Neuronal stem cell (in vitro differentiated cells): Measurements from ENCODE around the gene ATP2C2.

Experiments
- DNase-seq: peaks from one replicate; pipeline ENCODE4 v3.0.0-alpha.2; 2013; ENCODE audit warnings: low spot score
- H2AFZ ChIP-seq: one replicate; pipeline ENCODE4 v1.6.1; 2013; ENCODE audit warnings: mild to moderate bottlenecking, low read length, inconsistent platforms
- H2AK5ac ChIP-seq: 2 replicates; pipeline ENCODE4 v1.6.1; 2013; ENCODE audit warnings: low read depth, mild to moderate bottlenecking, inconsistent platforms, low read length, moderate library complexity, mixed read lengths
- H2BK120ac ChIP-seq: 2 replicates; pipeline ENCODE4 v1.6.1; 2013; ENCODE audit warnings: low read depth, mild to moderate bottlenecking, inconsistent platforms, low read length, moderate library complexity, mixed read lengths
- H2BK12ac ChIP-seq: one replicate; pipeline ENCODE4 v1.6.1; 2013; ENCODE audit warnings: low read length, inconsistent platforms
- H2BK15ac ChIP-seq: 2 replicates; pipeline ENCODE4 v1.6.1; 2013; ENCODE audit warnings: mild to moderate bottlenecking, low read length, inconsistent platforms, mixed read lengths
- H2BK5ac ChIP-seq: one replicate; pipeline ENCODE4 v1.6.1; 2013; ENCODE audit warnings: inconsistent platforms, mild to moderate bottlenecking, low read length, moderate library complexity
- H3K14ac ChIP-seq: one replicate; pipeline ENCODE4 v1.6.1; 2013; ENCODE audit warnings: low read length, inconsistent platforms
- H3K18ac ChIP-seq: 2 replicates; pipeline ENCODE4 v1.6.1; 2013; ENCODE audit warnings: low read length, inconsistent platforms
- H3K23ac ChIP-seq: 2 replicates; pipeline ENCODE4 v1.6.1; 2013; ENCODE audit warnings: low read depth, mild to moderate bottlenecking, mixed read lengths, low read length, inconsistent platforms; ENCODE audit not compliant: poor library complexity
- H3K27ac ChIP-seq: replicated peaks from 3 replicates; pipeline ENCODE4 v1.5.1; 2013; ENCODE audit warnings: low read length, inconsistent platforms
- H3K27me3 ChIP-seq, 3 experiments: 2 replicates each; pipeline ENCODE4 v1.6.1; 2013; ENCODE audit warnings: low read length in 3 of 3, mild to moderate bottlenecking in 2 of 3, inconsistent platforms in 1 of 3, low read depth in 1 of 3, mixed read lengths in 1 of 3, moderate library complexity in 1 of 3; ENCODE audit not compliant: control insufficient read depth in 3 of 3, insufficient read depth in 3 of 3
- H3K36me3 ChIP-seq, 2 donors: replicated peaks in 1 of 2; 2 replicates each; pipeline ENCODE4 v1.6.1; 2013; ENCODE audit warnings: low read length in 2 of 2; ENCODE audit not compliant: control insufficient read depth in 2 of 2, insufficient read depth in 2 of 2
- H3K4ac ChIP-seq: 2 replicates; pipeline ENCODE4 v1.6.1; 2013; ENCODE audit warnings: inconsistent platforms, mild to moderate bottlenecking, low read length, moderate library complexity
- H3K4me1 ChIP-seq, 2 donors: 1 replicate in 1 of 2; 2 replicates in 1 of 2; pipeline ENCODE4 v1.6.1; 2013; ENCODE audit warnings: low read length in 2 of 2, low read depth in 1 of 2; ENCODE audit not compliant: control insufficient read depth in 2 of 2, insufficient read depth in 1 of 2
- H3K4me2 ChIP-seq: one replicate; pipeline ENCODE4 v1.6.1; 2013; ENCODE audit warnings: mild to moderate bottlenecking, low read length, inconsistent platforms; ENCODE audit not compliant: insufficient read depth, poor library complexity, severe bottlenecking
- H3K4me3 ChIP-seq, 2 donors: 2 replicates each; pipeline ENCODE4 v1.5.1; 2013; ENCODE audit warnings: low read length in 2 of 2, mild to moderate bottlenecking in 2 of 2, inconsistent platforms in 1 of 2, moderate library complexity in 1 of 2
- H3K79me1 ChIP-seq: one replicate; pipeline ENCODE4 v1.6.1; 2013; ENCODE audit warnings: low read depth, mild to moderate bottlenecking, inconsistent platforms, low read length, moderate library complexity
- H3K9ac ChIP-seq: one replicate; pipeline ENCODE4 v1.6.1; 2013; ENCODE audit warnings: mild to moderate bottlenecking, low read depth, low read length, inconsistent platforms; ENCODE audit not compliant: poor library complexity
- H3K9me3 ChIP-seq, 2 donors: replicated peaks in 1 of 2; 2 replicates each; pipeline versions ENCODE3 to v1.6.1; 2013; ENCODE audit warnings: low read length in 2 of 2, mild to moderate bottlenecking in 2 of 2, inconsistent platforms in 1 of 2, low read depth in 1 of 2, mixed read lengths in 1 of 2, moderate library complexity in 1 of 2; ENCODE audit not compliant: control insufficient read depth in 2 of 2, insufficient read depth in 1 of 2
- H4K8ac ChIP-seq: one replicate; pipeline ENCODE4 v1.6.1; 2013; ENCODE audit warnings: low read depth, mild to moderate bottlenecking, inconsistent platforms, low read length, moderate library complexity
- H4K91ac ChIP-seq: one replicate; pipeline ENCODE4 v1.6.1; 2013; ENCODE audit warnings: low read length, low read depth, mild to moderate bottlenecking, inconsistent platforms; ENCODE audit not compliant: poor library complexity
- WGBS, 2 donors: extraction: QIAGEN DNeasy Blood & Tissue Kit; methylation state at CpG; one replicate each; pipeline ENCODE4 v1.1.7; 2013; ENCODE audit warnings: missing lambda C conversion rate in 2 of 2, mixed read lengths in 1 of 2; ENCODE audit not compliant: insufficient read length in 2 of 2, insufficient replicate concordance in 1 of 2; ENCODE audit errors: extremely low coverage in 2 of 2; 5-methylcytosine and 5-hydroxymethylcytosine counted together

The ATP2C2 gene

DNA sequence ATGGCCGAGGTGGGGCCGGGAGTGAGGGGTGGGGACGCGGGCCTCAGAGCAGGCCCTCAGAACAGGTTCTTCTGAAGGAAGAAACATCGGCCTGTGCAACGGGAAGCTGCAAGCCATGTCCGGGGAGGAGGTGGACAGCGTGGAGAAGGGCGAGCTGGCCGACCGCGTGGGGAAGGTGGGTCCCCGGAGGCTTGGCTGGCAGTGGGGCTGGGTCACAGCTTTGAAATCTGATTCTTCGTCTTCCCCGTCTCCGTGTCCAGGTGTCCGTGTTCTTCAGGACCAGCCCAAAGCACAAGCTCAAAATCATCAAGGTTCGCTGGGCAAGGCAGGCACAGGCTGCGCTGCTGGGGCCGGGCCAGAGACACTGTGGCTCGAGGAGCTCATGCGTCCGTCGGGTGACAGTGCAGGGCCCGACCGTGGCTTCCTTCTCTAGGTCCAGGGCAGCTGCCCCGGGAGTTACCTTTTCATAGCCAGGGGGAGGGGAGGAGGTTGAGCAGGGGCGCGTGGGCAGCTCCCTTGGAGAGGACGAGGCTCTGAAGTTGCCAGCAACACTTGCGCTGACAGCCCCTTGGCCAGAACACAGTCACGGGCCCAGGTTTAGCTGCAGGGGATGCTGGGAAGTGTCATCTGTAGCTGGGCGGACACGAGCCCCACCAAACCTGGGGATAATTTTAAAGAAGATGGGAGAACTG is 84.9 kb downstream of the ATP2C2 start:
- Histone ChIP-seq H4K91ac (no peak overlapping the region), H2BK120ac (no peak overlapping the region), H3K4me2 (no peak overlapping the region), H3K14ac (no peak overlapping the region), H3K27me3 (no peaks in the 10 kb centered on the region), H3K4me1 (peaks cover 0 to 3% of the 10 kb centered on the region in 2 donors), H3K4me3 (no peak overlapping the region), H3K18ac (peak overlapping the region; percentile 80), H2AK5ac (peak overlapping the region; percentile 60), H3K4ac (no peak overlapping the region), H2BK12ac (no peak overlapping the region), H3K27ac (no peak overlapping the region), H3K36me3 (no peaks in the 10 kb centered on the region), H4K8ac (no peak overlapping the region), H2AFZ (no peak overlapping the region), H2BK15ac (no peak overlapping the region), H2BK5ac (peak overlapping the region; percentile 26), H3K9ac (no peak overlapping the region), H3K23ac (no peak overlapping the region), H3K79me1 (no peaks in the 10 kb centered on the region), H3K9me3 (no peaks in the 10 kb centered on the region)
- WGBS, 2 donors: no CpG with 5 or more reads among the region's 34 CpGs
- no peak for DNase-seq

DNA sequence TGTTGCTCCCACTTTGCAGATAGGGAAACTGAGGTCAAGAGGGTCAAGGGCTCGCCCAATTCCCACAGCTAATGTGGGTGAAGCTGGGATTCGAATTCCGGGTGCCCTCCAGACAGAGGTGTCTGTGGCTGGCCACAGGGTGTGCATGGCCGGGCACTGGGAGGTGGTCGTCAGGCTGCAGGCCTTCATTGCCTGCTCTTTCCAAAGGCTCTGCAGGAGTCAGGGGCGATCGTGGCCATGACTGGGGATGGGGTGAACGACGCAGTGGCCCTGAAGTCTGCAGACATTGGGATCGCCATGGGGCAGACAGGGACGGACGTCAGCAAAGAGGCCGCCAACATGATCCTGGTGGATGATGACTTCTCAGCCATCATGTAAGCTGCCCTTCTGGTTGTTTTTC is 86.3 kb downstream of the ATP2C2 start:
- H3K79me1 ChIP-seq: no peaks in the 10 kb centered on the region
- H2BK120ac ChIP-seq: no peak overlapping the region
- H3K36me3 ChIP-seq: peaks cover 0 to 3% of the 10 kb centered on the region in 2 donors
- H4K8ac ChIP-seq: no peak overlapping the region
- no peak overlapping the region for H3K4me3 ChIP-seq
- no peak overlapping the region for H3K4ac ChIP-seq
- H3K14ac ChIP-seq: no peak overlapping the region
- no peak overlapping the region for H3K9ac ChIP-seq
- no peak overlapping the region for H2AK5ac ChIP-seq
- H2AFZ ChIP-seq: no peak overlapping the region
- H3K4me2 ChIP-seq: no peak overlapping the region
- no peak overlapping the region for H2BK15ac ChIP-seq
- H3K27me3 ChIP-seq: no peaks in the 10 kb centered on the region
- no peaks in the 10 kb centered on the region for H3K4me1 ChIP-seq
- no peak for DNase-seq
- H3K27ac ChIP-seq: no peak overlapping the region
- H3K23ac ChIP-seq: no peak overlapping the region
- WGBS, 2 donors: no CpG with 5 or more reads among the region's 13 CpGs
- no peak overlapping the region for H2BK5ac ChIP-seq
- H3K18ac ChIP-seq: peak overlapping the region; percentile 11
- no peak overlapping the region for H4K91ac ChIP-seq
- H3K9me3 ChIP-seq: no peaks in the 10 kb centered on the region
- H2BK12ac ChIP-seq: no peak overlapping the region

DNA sequence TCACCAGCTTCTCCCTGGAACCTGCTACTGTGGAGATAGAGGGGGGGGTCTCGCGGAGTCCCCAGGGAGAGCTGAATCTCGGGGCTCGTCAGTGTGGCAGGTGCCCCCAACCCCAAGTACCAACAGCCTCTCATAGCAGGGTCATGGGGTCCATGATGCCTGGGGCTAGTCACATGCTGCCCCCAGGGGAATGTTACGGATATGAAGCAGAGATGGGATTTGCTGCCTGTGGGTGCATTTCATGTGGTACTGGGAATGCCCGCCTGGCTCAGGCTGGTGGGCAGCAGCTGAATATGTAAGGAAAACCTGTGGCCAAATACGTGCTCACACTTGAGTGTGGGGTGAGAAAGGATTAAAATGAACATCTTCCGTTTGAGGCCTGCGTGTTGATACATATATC is 86.7 kb downstream of the ATP2C2 start:
- no peaks in the 10 kb centered on the region for H3K9me3 ChIP-seq
- H4K8ac ChIP-seq: no peak overlapping the region
- H3K9ac ChIP-seq: no peak overlapping the region
- H3K23ac ChIP-seq: no peak overlapping the region
- H2AK5ac ChIP-seq: no peak overlapping the region
- no peak overlapping the region for H3K4me2 ChIP-seq
- no peaks in the 10 kb centered on the region for H3K79me1 ChIP-seq
- no peak overlapping the region for H3K14ac ChIP-seq
- no CpG with 5 or more reads among the region's 9 CpGs for WGBS, 2 donors
- no peak overlapping the region for H2AFZ ChIP-seq
- no peak overlapping the region for H2BK12ac ChIP-seq
- peaks cover 0 to 3% of the 10 kb centered on the region in 2 donors for H3K36me3 ChIP-seq
- H4K91ac ChIP-seq: no peak overlapping the region
- peaks cover 0 to 2% of the 10 kb centered on the region in 2 donors for H3K4me1 ChIP-seq
- H3K4me3 ChIP-seq: no peak overlapping the region
- no peak overlapping the region for H3K4ac ChIP-seq
- no peak overlapping the region for H2BK15ac ChIP-seq
- no peaks in the 10 kb centered on the region for H3K27me3 ChIP-seq
- DNase-seq: no peak
- no peak overlapping the region for H3K27ac ChIP-seq
- no peak overlapping the region for H2BK5ac ChIP-seq
- peak overlapping the region; percentile 20 for H3K18ac ChIP-seq
- H2BK120ac ChIP-seq: no peak overlapping the region

- DNase-seq: no peak
Observed at GRCh38 chr16:84458606-84459532, 90.5 kb downstream of the ATP2C2 start.

More at GRCh38 chr16:84458606-84459532, 90.5 kb downstream of the ATP2C2 start:
- H2BK15ac ChIP-seq: no peak overlapping the region
- H3K14ac ChIP-seq: peak overlapping the region; percentile 64
- no peak overlapping the region for H3K27ac ChIP-seq
- H3K27me3 ChIP-seq: no peaks in the 10 kb centered on the region
- no peak overlapping the region for H2BK5ac ChIP-seq
- H3K18ac ChIP-seq: peak overlapping the region; percentile 86
- H2AFZ ChIP-seq: no peak overlapping the region
- H3K23ac ChIP-seq: peak overlapping the region; percentile 57
- H2BK120ac ChIP-seq: no peak overlapping the region
- peaks cover 0 to 2% of the 10 kb centered on the region in 2 donors for H3K4me1 ChIP-seq
- no peak overlapping the region for H3K4ac ChIP-seq
- H4K91ac ChIP-seq: no peak overlapping the region
- H3K79me1 ChIP-seq: no peaks in the 10 kb centered on the region
- no peak overlapping the region for H2BK12ac ChIP-seq
- H3K4me3 ChIP-seq: no peak overlapping the region
- peaks cover 3 to 5% of the 10 kb centered on the region in 2 donors for H3K36me3 ChIP-seq
- H2AK5ac ChIP-seq: peak overlapping the region; percentile 56
- H4K8ac ChIP-seq: no peak overlapping the region
- H3K9ac ChIP-seq: peak overlapping the region; percentile 70
- H3K9me3 ChIP-seq: no peaks in the 10 kb centered on the region
- no CpG with 5 or more reads among the region's 38 CpGs for WGBS, 2 donors
- no peak overlapping the region for H3K4me2 ChIP-seq
